Neural cell (in vitro differentiated cells): ENCODE measurements around the gene TMSB10. TPM values are rescaled to one million over a fixed set of nuclear protein-coding genes. Genes with fewer than 3 reads are reported as not detected.

Source experiments
- H2AFZ ChIP-seq: fragments of 200-600, 300-800 bp; sonication (generic), shearing (Covaris generic); 2 replicates; pipeline ENCODE4 v1.6.0; 2014; ENCODE audit warnings: low read depth, mild to moderate bottlenecking, antibody characterized with exemption, low read length, moderate library complexity
- H3F3A ChIP-seq: fragments of 200-600 bp; shearing (Covaris generic); 2 replicates; pipeline ENCODE4 v1.6.1; 2016; ENCODE audit warnings: mild to moderate bottlenecking, moderate library complexity, mixed read lengths, antibody characterized with exemption, low read length; ENCODE audit not compliant: insufficient read depth, poor library complexity, severe bottlenecking
- H3K27ac ChIP-seq: fragments of 200-600, 300-800 bp; sonication (generic), shearing (Covaris generic); 2 replicates; pipeline ENCODE4 v1.5.1; 2014; ENCODE audit warnings: mild to moderate bottlenecking, low read length, moderate library complexity
- H3K27me3 ChIP-seq: fragments of 300-800, 200-600 bp; sonication (generic), shearing (Covaris generic); 2 replicates; pipeline ENCODE4 v1.6.0; 2014; ENCODE audit warnings: mild to moderate bottlenecking, low read depth, low read length, moderate library complexity; ENCODE audit not compliant: insufficient read depth
- H3K36me3 ChIP-seq: fragments of 300-800, 200-600 bp; sonication (generic), shearing (Covaris generic); 2 replicates; pipeline ENCODE4 v1.5.1; 2014; ENCODE audit warnings: mild to moderate bottlenecking, antibody characterized with exemption, low read length, moderate library complexity; ENCODE audit not compliant: insufficient read depth
- H3K4me2 ChIP-seq: fragments of 300-800, 200-600 bp; sonication (generic), shearing (Covaris generic); 2 replicates; pipeline ENCODE4 v1.6.0; 2014; ENCODE audit warnings: mild to moderate bottlenecking, low read length
- H3K4me3 ChIP-seq: fragments of 300-800, 200-600 bp; sonication (generic), shearing (Covaris generic); 2 replicates; pipeline ENCODE4 v1.5.1; 2014; ENCODE audit warnings: mild to moderate bottlenecking, low read length, moderate library complexity
- H3K79me2 ChIP-seq: fragments of 200-600 bp; shearing (Covaris generic); replicated peaks from 2 replicates; pipeline ENCODE4 v1.6.0; 2014; ENCODE audit warnings: mild to moderate bottlenecking, low read length, moderate library complexity; ENCODE audit not compliant: insufficient read depth
- H3K9ac ChIP-seq: fragments of 300-800, 200-600 bp; sonication (generic), shearing (Covaris generic); 2 replicates; pipeline ENCODE4 v1.6.1; 2016; ENCODE audit warnings: mild to moderate bottlenecking, low read length, mixed read lengths
- H3K9me2 ChIP-seq: fragments of 200-600 bp; shearing (Covaris generic); 2 replicates; pipeline ENCODE4 v1.6.1; 2016; ENCODE audit warnings: mild to moderate bottlenecking, low read length, mixed read lengths; ENCODE audit not compliant: insufficient read depth
- H3K9me3 ChIP-seq: fragments of 200-600, 300-800 bp; sonication (generic), shearing (Covaris generic); 2 replicates; pipeline ENCODE4 v1.6.1; 2016; ENCODE audit warnings: mild to moderate bottlenecking, mixed run types, low read length, moderate library complexity, mixed read lengths
- H4K20me1 ChIP-seq: fragments of 200-600 bp; shearing (Covaris generic); 2 replicates; pipeline ENCODE4 v1.6.1; 2016; ENCODE audit warnings: mild to moderate bottlenecking, mixed run types; ENCODE audit not compliant: insufficient read depth
- CTCF ChIP-seq: fragments of 450-650 bp; IDR thresholded peaks from 2 replicates; pipeline ENCODE4 v1.5.1; 2014; ENCODE audit warnings: antibody characterized with exemption, mild to moderate bottlenecking, moderate library complexity; ENCODE audit not compliant: poor library complexity, severe bottlenecking
- EP300 ChIP-seq: fragments of 450-650 bp; conservative IDR thresholded peaks from 2 replicates; pipeline ENCODE4 v1.6.1; 2014; ENCODE audit warnings: antibody characterized with exemption, mild to moderate bottlenecking, moderate library complexity; ENCODE audit not compliant: poor library complexity, severe bottlenecking
- EZH2 ChIP-seq: fragments of 200-600, 300-800 bp; shearing (Covaris generic), sonication (generic); IDR thresholded peaks from 2 replicates; pipeline ENCODE4 v1.6.1; 2014; ENCODE audit warnings: antibody characterized with exemption, low read length, borderline replicate concordance, mild to moderate bottlenecking; ENCODE audit not compliant: insufficient read depth, poor library complexity, severe bottlenecking
- MXI1 ChIP-seq: fragments of 450-650 bp; conservative IDR thresholded peaks from 2 replicates; pipeline ENCODE4 v1.6.1; 2014; ENCODE audit warnings: antibody characterized with exemption, mild to moderate bottlenecking; ENCODE audit not compliant: poor library complexity, severe bottlenecking
- POLR2AphosphoS5 ChIP-seq: IDR thresholded peaks from 2 replicates; pipeline ENCODE4 v1.6.1; 2012
- RAD21 ChIP-seq: fragments of 450-650 bp; conservative IDR thresholded peaks from 2 replicates; pipeline ENCODE4 v1.6.1; 2014; ENCODE audit warnings: antibody characterized with exemption, mild to moderate bottlenecking, moderate library complexity
- REST ChIP-seq: IDR thresholded peaks from 2 replicates; pipeline ENCODE4 v1.6.1; 2012; ENCODE audit warnings: borderline replicate concordance
- SMC3 ChIP-seq: fragments of 450-650 bp; conservative IDR thresholded peaks from 2 replicates; pipeline ENCODE4 v1.6.1; 2014; ENCODE audit warnings: antibody characterized with exemption, mild to moderate bottlenecking, moderate library complexity; ENCODE audit not compliant: poor library complexity
- TAF1 ChIP-seq: IDR thresholded peaks from 2 replicates; pipeline ENCODE4 v1.6.1; 2012; ENCODE audit warnings: low read depth
- polyA plus RNA-seq: library from polyadenylated mRNA; depleted of rRNA; stranded (reverse); fragments of >200 nt; gene quantifications from 2 replicates; pipeline ENCODE4 v1.2.3, GENCODE V29; 2014

Gene TMSB10
- polyA plus RNA-seq, 1 donor from 2014 or later = 15,324 TPM

DNA sequence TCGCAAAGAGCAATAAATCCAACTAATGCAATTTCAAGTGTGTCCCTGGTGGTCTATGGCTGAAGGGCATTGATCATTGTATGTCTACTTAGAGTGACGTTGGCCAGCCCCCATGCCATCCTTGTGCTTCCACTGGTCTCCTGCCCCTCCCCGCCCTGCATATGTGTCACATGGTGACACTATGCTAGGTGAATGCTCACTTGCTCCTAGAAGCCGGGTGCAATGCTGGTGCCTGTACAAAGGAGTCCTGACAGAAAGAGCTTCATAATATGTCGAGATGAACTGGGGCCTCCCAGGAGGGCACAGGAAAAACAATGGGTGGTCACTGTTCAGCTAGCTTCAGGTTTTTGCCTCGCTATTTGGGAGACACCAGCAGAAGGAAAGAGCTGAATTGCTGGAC, 18.7 kb upstream of the TMSB10 start:
- Histone ChIP-seq H3K9me2 (no peaks in the 10 kb centered on the region), H4K20me1 (no peaks in the 10 kb centered on the region), H3K9me3 (no peaks in the 10 kb centered on the region), H2AFZ (no peak overlapping the region), H3K27me3 (peaks cover 25% of the 10 kb centered on the region), H3K27ac (no peak overlapping the region), H3K79me2 (no peaks in the 10 kb centered on the region), H3K4me2 (no peak overlapping the region), H3K36me3 (no peaks in the 10 kb centered on the region), H3K9ac (no peak overlapping the region), H3K4me3 (no peak overlapping the region), H3F3A (no peaks in the 10 kb centered on the region)
- TF ChIP-seq RAD21 = no peak
- no peak for TF ChIP-seq REST
- no peak for TF ChIP-seq CTCF
- TF ChIP-seq POLR2AphosphoS5 = no peak
- TF ChIP-seq MXI1 = no peak
- TF ChIP-seq EP300 = no peak
- TF ChIP-seq SMC3 = no peak
- TF ChIP-seq TAF1 = no peak
- no peak for TF ChIP-seq EZH2

DNA sequence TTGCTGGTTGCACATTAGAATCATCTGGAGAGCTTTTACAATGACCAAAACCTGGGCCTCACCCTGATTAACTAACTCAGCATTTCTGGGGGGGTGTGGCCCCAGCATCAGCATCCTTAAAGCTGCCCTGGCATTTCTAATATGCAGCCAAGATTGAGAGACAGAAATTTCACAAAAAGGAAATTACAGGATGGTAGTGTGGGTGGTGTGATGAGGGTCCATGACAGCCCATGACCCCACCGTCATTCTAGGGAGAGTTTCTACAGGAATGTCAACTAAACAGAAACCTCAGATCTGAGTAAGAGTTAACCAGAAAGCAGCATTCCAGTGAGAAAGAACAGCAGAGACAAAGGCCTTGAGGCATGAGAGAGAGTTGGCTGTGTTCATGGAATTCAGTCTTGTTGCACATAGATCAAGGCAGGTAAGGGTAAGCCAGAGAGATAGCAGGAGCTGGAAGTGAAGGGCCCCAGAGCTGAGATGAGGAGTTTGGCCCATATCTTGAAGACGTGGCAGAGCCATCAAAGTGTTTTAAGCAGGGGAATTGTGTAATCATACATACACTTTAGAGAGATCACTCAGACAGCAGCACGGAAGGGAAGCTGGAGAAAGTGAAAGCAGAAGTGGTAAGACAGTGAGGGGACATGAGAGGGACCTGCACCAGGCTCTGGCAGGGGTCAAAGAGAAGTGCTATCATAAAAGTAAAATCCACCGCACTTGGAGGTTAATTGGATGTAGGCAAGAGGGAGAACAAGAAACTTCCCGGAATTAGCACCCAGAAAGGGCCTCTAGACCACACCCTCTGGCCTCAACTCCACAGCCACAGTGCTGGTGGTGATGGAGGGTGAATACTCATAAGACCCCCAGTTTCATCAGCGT, 16.8 kb upstream of the TMSB10 start:
- Histone ChIP-seq H2AFZ (no peak overlapping the region), H4K20me1 (no peaks in the 10 kb centered on the region), H3K9ac (no peak overlapping the region), H3F3A (no peaks in the 10 kb centered on the region), H3K4me3 (no peak overlapping the region), H3K9me2 (no peaks in the 10 kb centered on the region), H3K27me3 (peaks cover 6% of the 10 kb centered on the region), H3K79me2 (no peaks in the 10 kb centered on the region), H3K27ac (no peak overlapping the region), H3K4me2 (no peak overlapping the region), H3K36me3 (no peaks in the 10 kb centered on the region), H3K9me3 (no peaks in the 10 kb centered on the region)
- no peak for TF ChIP-seq SMC3
- TF ChIP-seq MXI1 = no peak
- no peak for TF ChIP-seq REST
- no peak for TF ChIP-seq CTCF
